Muscle of arm (tissue), 12 donors: ENCODE measurements around the gene PCDH9. TPM values are rescaled to one million over a fixed set of nuclear protein-coding genes. Genes with fewer than 3 reads are reported as not detected.
"Not testable (repeated sequence)": the region's sequence is repeated elsewhere in the genome, so short reads cannot be mapped to it uniquely, and the experiment has no call there.

Source experiments
- DNase-seq: peaks from one replicate; pipeline ENCODE4 v3.0.0-alpha.2; 2013
- polyA plus RNA-seq, 12 donors: library from polyadenylated mRNA; unstranded; fragments of 120-200 nt; gene quantifications; one replicate each; pipeline ENCODE4 v1.2.1, GENCODE V29; 2013; ENCODE audit not compliant: insufficient read length in 12 of 12

PCDH9 gene
- polyA plus RNA-seq, 12 donors, result 2.8 to 4.3 (median 3.6) TPM; not detected in 1

DNA sequence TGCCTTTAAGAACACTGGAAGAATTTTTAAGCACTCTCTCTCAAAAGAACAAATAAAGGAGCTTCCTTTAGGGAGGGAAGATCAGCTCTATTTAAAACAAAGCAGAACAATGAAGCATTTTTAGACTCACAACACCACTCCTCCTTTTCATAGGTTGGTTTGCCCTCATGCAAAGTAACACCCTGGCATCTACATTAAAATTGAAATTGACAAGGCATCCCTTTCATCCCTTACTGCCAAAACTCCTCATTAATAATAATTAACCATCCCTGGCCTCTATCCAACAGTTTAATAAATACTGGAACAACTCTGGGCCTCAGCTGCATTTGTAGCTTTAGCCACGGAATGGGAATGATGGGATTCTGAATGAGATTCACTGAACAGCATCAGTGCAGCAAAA, 929.1 kb downstream of the PCDH9 start:
- no peak for DNase-seq

DNA sequence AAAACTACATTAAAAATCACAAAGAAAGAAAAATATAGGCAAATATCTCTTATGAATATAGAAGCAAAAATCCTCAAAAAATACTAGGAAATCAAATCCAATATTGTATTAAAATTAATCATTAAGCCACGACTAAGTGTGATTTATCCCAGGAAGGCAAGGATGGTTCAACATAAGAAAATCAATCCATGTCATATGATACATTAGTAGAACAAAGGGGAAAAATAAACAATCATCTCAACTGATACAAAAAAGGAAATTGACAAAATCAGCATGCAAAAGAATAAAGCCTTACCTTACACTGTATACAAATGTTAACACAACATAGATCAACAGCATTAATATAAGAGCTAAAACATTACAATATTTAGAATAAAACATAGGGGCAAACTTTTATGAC, 933.3 kb downstream of the PCDH9 start:
- DNase-seq, result no peak

DNA sequence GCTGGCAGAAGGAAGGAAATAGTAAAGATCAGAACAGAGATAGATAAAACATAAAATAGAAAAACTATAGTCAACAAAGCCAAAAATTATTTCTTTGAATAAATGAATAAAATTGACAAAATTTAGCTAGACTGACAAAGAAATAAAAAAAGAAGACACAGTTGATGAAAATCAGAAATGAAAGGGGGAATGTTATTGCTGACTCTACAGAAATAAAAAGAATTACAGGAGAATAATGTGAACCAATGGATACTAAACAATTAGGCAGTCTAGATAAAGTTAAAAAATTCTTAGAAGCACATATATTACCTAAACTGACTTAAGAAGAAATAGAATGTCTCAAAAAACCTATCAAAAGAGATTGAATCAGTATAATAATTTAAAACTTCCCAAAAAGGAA, 933.8 kb downstream of the PCDH9 start:
- DNase-seq, result no peak

DNA sequence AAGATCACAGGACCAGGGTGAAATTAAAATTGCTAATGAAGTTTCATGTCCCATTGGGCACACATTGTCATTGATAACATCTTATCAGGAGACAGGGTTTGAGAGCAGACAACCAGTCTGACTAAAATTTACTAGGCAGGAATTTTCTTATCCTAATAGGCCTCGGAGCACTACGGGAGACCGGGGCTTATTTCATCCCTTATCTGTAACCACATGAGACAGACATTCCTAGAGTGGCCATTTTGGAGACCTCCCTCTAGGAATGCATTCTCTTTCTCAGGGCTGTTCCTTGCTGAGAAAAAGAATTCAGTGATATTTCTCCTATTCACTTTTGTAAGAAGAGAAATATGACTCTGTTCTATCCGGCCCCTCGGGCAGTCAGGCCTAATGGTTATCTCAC, 943.3 kb downstream of the PCDH9 start:
- not testable (repeated sequence) for DNase-seq

DNA sequence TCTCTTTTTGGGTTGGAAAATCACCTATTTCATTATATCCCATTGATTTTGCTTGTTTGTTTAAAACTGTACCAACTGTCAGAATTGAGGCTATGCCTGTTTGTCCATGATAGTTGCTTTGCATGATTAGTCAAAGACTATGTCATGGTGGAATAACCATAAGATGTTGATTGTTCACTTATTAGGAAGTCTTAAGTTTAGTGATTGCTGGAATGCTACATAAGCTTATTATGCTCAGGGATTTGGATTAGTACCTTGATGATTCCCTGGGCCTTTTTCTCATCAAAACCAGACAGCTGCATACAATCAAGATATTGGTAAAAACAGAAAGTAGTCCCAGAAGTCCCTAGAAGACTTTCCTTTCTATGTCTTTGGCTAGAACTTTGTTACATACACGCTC, 954.7 kb downstream of the PCDH9 start:
- DNase-seq, result no peak

DNA sequence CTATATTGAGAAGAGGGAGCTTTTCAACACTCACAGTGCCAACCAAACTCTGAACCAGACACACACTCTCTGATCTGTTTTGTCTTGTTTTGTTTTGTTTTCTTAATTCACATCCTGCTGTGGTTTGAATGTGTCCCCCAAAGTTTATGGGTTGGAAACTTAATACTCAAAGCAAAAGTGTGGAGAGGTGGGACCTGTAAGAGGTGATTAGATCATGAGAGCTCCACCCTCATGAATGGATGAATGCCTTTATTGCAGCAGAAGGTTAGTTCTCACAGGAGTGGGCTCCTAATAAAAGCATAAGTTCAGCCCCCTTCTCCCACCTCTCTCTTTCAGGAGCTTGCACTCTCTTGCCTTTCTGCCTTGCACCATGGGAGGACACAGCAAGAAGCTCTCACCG, 957.1 kb downstream of the PCDH9 start:
- no peak for DNase-seq

DNA sequence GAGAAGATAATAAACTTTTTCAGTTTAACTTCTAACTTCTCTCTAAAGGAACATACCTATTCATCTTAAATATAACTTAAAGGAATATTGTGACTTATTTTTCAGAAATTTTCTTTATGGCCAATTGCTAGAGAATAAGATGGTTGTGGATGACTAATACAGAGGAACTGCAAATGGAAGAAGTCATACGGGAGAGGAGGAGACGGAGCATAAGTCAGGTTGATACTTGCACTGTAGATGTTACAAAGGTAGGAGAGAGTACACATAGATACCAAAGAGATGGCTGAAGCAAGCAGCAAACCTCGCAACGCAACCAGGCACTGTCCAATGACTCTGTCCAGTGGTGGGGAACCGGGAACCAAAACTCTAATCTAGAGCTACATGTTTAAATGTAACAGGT, 963.4 kb downstream of the PCDH9 start:
- no peak for DNase-seq

DNA sequence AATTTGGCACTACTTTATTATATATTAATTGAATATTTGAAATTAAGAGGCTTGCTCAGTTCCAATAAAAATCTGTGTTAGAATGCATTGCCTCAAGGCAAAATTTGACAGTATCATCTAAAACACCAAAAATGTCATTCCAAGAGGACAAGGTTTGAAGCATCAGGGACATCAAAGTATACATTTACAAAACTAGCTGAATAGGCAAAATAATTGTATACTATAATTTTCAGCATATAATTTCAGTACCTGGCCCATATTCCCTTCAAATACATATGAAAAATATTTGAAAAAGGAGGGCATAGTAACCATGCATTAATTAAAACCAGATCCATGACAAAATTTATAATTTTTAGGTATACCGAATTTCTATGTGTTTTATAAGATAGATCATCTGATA, 963.8 kb downstream of the PCDH9 start:
- no peak for DNase-seq

DNA sequence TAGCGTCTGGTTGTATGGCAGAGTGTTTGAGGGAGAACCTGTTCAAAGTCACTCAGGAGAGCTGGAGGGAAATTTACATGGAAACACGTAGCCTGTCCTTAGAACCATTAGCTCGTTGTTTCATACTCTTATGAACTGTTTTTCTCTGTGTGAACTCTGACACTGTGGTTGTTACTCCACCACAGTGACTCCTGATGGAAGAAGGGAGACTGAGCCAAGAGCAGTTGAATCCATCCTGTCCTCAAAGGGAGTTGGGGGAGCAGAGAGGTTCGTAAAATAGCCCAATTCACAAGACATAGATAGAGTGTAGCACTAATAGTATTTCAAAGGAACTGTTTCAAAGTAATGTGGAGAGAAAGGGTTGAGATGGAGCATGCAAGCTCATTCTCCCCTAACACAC, 964.8 kb downstream of the PCDH9 start:
- DNase-seq, result no peak

DNA sequence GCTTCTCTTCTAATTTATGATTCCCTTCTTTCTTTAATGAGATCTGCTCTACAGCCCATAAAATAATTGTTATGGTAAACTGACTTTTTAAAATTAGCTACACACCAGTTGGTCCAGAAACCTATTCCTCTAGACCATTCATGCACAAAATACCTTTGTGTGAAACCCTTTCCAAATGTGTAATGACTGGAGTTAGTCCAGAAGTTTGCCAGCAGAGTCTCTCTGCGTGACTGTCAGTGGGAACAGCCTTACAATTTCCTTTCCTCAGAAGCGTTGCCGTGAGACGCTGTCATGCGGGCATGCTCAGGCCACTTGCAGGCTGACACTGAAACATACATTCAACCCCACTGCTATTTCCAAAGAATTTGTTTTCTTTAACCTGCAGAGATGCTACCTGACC, 965.2 kb downstream of the PCDH9 start:
- DNase-seq, result no peak

DNA sequence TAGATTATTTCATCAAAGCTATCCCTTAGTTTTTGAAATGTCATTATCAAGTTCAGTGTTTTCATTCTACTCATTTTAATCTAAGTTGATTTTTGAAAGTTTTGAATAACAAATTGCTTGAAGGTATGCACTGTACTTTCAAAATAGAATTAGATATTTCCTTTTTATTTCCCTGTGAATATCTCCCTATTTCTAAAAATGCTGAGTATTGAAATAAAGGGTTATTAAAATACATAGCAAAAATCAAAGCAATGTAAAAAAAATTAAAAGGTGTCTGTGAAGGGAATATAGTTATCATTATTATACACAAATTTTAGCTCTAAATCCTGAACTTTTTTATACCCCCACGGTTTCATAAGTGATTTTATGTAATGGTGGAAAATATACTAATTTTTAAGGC, 967.8 kb downstream of the PCDH9 start:
- no peak for DNase-seq

DNA sequence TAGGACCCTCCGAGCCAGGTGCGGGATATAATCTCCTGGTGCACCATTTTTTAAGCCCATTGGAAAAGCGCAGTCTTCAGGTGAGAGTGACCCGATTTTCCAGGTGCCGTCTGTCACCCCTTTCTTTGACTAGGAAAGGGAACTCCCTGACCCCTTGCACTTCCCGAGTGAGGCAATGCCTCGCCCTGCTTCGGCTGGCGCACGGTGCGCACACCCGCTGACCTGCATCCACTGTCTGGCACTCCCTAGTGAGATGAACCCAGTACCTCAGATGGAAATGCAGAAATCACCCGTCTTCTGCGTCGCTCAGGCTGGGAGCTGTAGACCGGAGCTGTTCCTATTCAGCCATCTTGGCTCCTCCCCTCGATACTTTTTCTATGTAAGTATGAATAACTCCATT, 970.7 kb downstream of the PCDH9 start:
- not testable (repeated sequence) for DNase-seq
